Upper lobe of left lung (tissue), 4 donors: ENCODE data around the gene CER1.

Source experiments
- POLR2A ChIP-seq, 4 donors: fragments of 450-650 bp; IDR thresholded peaks; one replicate each; pipeline ENCODE4 v1.5.1; 2016 to 2017; ENCODE audit warnings: antibody characterized with exemption in 4 of 4, mild to moderate bottlenecking in 2 of 4
- POLR2AphosphoS5 ChIP-seq, 2 donors: sonication (generic); formaldehyde crosslinking; IDR thresholded peaks; one replicate each; pipeline ENCODE4 v1.5.1; 2017; ENCODE audit warnings: antibody characterized with exemption in 2 of 2

DNA sequence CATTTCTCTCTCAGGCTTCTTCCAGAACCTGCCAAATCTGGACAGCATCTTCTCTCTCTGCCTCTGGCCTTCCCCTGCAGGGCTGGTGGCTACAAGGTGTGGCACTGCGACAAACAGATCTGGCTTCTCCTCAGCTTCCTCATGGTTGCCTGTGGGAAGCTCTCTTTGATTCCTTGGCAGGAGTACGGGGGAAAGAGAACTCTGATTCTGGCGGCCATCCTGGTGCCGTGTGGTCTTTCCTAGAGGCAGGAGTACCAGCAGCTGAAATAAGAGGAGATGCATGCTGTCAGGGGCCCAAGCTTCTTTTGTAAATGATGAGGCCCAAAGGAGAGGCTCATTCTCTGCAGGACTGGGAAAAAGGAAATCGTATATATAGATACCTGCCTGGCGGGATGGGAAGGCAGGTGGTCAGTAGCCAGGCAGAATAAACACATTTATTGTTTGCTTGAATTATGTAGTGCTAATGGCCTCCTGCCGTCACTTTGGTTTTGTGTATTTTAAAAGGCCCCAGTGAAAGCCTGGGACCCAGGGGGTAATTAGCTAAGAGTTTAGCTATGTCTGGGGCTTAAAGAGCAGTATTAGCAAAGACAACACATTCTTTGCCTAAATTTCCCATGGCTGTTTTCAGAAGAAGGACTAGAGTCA lies at the start of gene CER1:
- no peak for TF ChIP-seq POLR2A (IDR thresholded peaks at IDR 0.05)
- TF ChIP-seq POLR2AphosphoS5 (IDR thresholded peaks at IDR 0.05), result no peak
